ENCODE data around the gene NTM.

NTM gene

GRCh38 chr11:131724436-131724975 is 354.1 kb downstream of the NTM start:
- H3K36me3 ChIP-seq (ENCODE audit: insufficient read depth, low read length) = no peaks in the 10 kb centered on the region
- H3K27me3 ChIP-seq (ENCODE audit: control insufficient read depth in 1 of 2, insufficient read depth in 2 of 2, low read length in 2 of 2) = no peaks in the 10 kb centered on the region
- H3K4me1 ChIP-seq (ENCODE audit: insufficient read depth, low read length) = no peaks in the 10 kb centered on the region
- H3K4me3 ChIP-seq (ENCODE audit: low read depth in 1 of 2, low read length in 2 of 2) = no peak overlapping the region
- H3K9me3 ChIP-seq (ENCODE audit: low read length) = no peaks in the 10 kb centered on the region
- no peak overlapping the region for H3K9ac ChIP-seq (ENCODE audit: low read length)
- H3K27ac ChIP-seq (ENCODE audit: low read depth, low read length) = no peak overlapping the region

GRCh38 chr11:131734871-131735270 is 364.5 kb downstream of the NTM start:
- Histone ChIP-seq H3K4me3 (ENCODE audit: low read depth in 1 of 2, low read length in 2 of 2) (no peak overlapping the region), H3K9me3 (ENCODE audit: low read length) (no peaks in the 10 kb centered on the region), H3K9ac (ENCODE audit: low read length) (no peak overlapping the region), H3K4me1 (ENCODE audit: insufficient read depth, low read length) (no peaks in the 10 kb centered on the region), H3K27ac (ENCODE audit: low read depth, low read length) (no peak overlapping the region), H3K36me3 (ENCODE audit: insufficient read depth, low read length) (no peaks in the 10 kb centered on the region), H3K27me3 (ENCODE audit: control insufficient read depth in 1 of 2, insufficient read depth in 2 of 2, low read length in 2 of 2) (no peaks in the 10 kb centered on the region)

GRCh38 chr11:131737357-131737756 is 366.9 kb downstream of the NTM start:
- H3K9me3 ChIP-seq (ENCODE audit: low read length) = no peaks in the 10 kb centered on the region
- no peak overlapping the region for H3K27ac ChIP-seq (ENCODE audit: low read depth, low read length)
- H3K36me3 ChIP-seq (ENCODE audit: insufficient read depth, low read length) = no peaks in the 10 kb centered on the region
- H3K4me1 ChIP-seq (ENCODE audit: insufficient read depth, low read length) = no peaks in the 10 kb centered on the region
- H3K4me3 ChIP-seq (ENCODE audit: low read depth in 1 of 2, low read length in 2 of 2) = no peak overlapping the region
- no peaks in the 10 kb centered on the region for H3K27me3 ChIP-seq (ENCODE audit: control insufficient read depth in 1 of 2, insufficient read depth in 2 of 2, low read length in 2 of 2)
- no peak overlapping the region for H3K9ac ChIP-seq (ENCODE audit: low read length)

- no peak overlapping the region for H3K4me3 ChIP-seq (ENCODE audit: low read depth in 1 of 2, low read length in 2 of 2)
- H3K27ac ChIP-seq (ENCODE audit: low read depth, low read length) = no peak overlapping the region
- no peaks in the 10 kb centered on the region for H3K27me3 ChIP-seq (ENCODE audit: control insufficient read depth in 1 of 2, insufficient read depth in 2 of 2, low read length in 2 of 2)
- H3K9ac ChIP-seq (ENCODE audit: low read length) = no peak overlapping the region
- H3K4me1 ChIP-seq (ENCODE audit: insufficient read depth, low read length) = no peaks in the 10 kb centered on the region
- H3K36me3 ChIP-seq (ENCODE audit: insufficient read depth, low read length) = no peaks in the 10 kb centered on the region
- no peaks in the 10 kb centered on the region for H3K9me3 ChIP-seq (ENCODE audit: low read length)
Measured at GRCh38 chr11:131739243-131739882, 368.9 kb downstream of the NTM start.

GRCh38 chr11:131744847-131745246 is 374.4 kb downstream of the NTM start:
- H3K27ac ChIP-seq (ENCODE audit: low read depth, low read length) = no peak overlapping the region

GRCh38 chr11:131745405-131745804 is 375.0 kb downstream of the NTM start:
- no peak overlapping the region for H3K4me3 ChIP-seq (ENCODE audit: low read depth in 1 of 2, low read length in 2 of 2)
- H3K4me1 ChIP-seq (ENCODE audit: insufficient read depth, low read length) = no peaks in the 10 kb centered on the region
- no peak overlapping the region for H3K27ac ChIP-seq (ENCODE audit: low read depth, low read length)
- no peaks in the 10 kb centered on the region for H3K9me3 ChIP-seq (ENCODE audit: low read length)
- H3K36me3 ChIP-seq (ENCODE audit: insufficient read depth, low read length) = no peaks in the 10 kb centered on the region
- H3K9ac ChIP-seq (ENCODE audit: low read length) = no peak overlapping the region
- no peaks in the 10 kb centered on the region for H3K27me3 ChIP-seq (ENCODE audit: control insufficient read depth in 1 of 2, insufficient read depth in 2 of 2, low read length in 2 of 2)

More at GRCh38 chr11:131744847-131745246, 374.4 kb downstream of the NTM start:
- Histone ChIP-seq H3K36me3 (ENCODE audit: insufficient read depth, low read length) (no peaks in the 10 kb centered on the region), H3K4me1 (ENCODE audit: insufficient read depth, low read length) (no peaks in the 10 kb centered on the region), H3K4me3 (ENCODE audit: low read depth in 1 of 2, low read length in 2 of 2) (no peak overlapping the region), H3K27me3 (ENCODE audit: control insufficient read depth in 1 of 2, insufficient read depth in 2 of 2, low read length in 2 of 2) (no peaks in the 10 kb centered on the region), H3K9me3 (ENCODE audit: low read length) (no peaks in the 10 kb centered on the region), H3K9ac (ENCODE audit: low read length) (no peak overlapping the region)

GRCh38 chr11:131746201-131746600 is 375.8 kb downstream of the NTM start:
- no peaks in the 10 kb centered on the region for H3K27me3 ChIP-seq (ENCODE audit: control insufficient read depth in 1 of 2, insufficient read depth in 2 of 2, low read length in 2 of 2)
- H3K4me1 ChIP-seq (ENCODE audit: insufficient read depth, low read length) = no peaks in the 10 kb centered on the region
- no peak overlapping the region for H3K9ac ChIP-seq (ENCODE audit: low read length)
- H3K4me3 ChIP-seq (ENCODE audit: low read depth in 1 of 2, low read length in 2 of 2) = no peak overlapping the region
- no peaks in the 10 kb centered on the region for H3K36me3 ChIP-seq (ENCODE audit: insufficient read depth, low read length)
- H3K27ac ChIP-seq (ENCODE audit: low read depth, low read length) = no peak overlapping the region
- H3K9me3 ChIP-seq (ENCODE audit: low read length) = no peaks in the 10 kb centered on the region

GRCh38 chr11:131748151-131749050 is 378.0 kb downstream of the NTM start:
- Histone ChIP-seq H3K27ac (ENCODE audit: low read depth, low read length) (no peak overlapping the region), H3K36me3 (ENCODE audit: insufficient read depth, low read length) (no peaks in the 10 kb centered on the region), H3K4me1 (ENCODE audit: insufficient read depth, low read length) (no peaks in the 10 kb centered on the region), H3K9me3 (ENCODE audit: low read length) (no peaks in the 10 kb centered on the region), H3K4me3 (ENCODE audit: low read depth in 1 of 2, low read length in 2 of 2) (no peak overlapping the region), H3K27me3 (ENCODE audit: control insufficient read depth in 1 of 2, insufficient read depth in 2 of 2, low read length in 2 of 2) (no peaks in the 10 kb centered on the region), H3K9ac (ENCODE audit: low read length) (no peak overlapping the region)

- no peaks in the 10 kb centered on the region for H3K4me1 ChIP-seq (ENCODE audit: insufficient read depth, low read length)
- no peaks in the 10 kb centered on the region for H3K9me3 ChIP-seq (ENCODE audit: low read length)
- H3K36me3 ChIP-seq (ENCODE audit: insufficient read depth, low read length) = no peaks in the 10 kb centered on the region
- H3K4me3 ChIP-seq (ENCODE audit: low read depth in 1 of 2, low read length in 2 of 2) = no peak overlapping the region
- H3K27ac ChIP-seq (ENCODE audit: low read depth, low read length) = no peak overlapping the region
- H3K27me3 ChIP-seq (ENCODE audit: control insufficient read depth in 1 of 2, insufficient read depth in 2 of 2, low read length in 2 of 2) = no peaks in the 10 kb centered on the region
- H3K9ac ChIP-seq (ENCODE audit: low read length) = no peak overlapping the region
Measured at GRCh38 chr11:131749101-131749500, 378.7 kb downstream of the NTM start.

GRCh38 chr11:131750152-131750551 is 379.7 kb downstream of the NTM start:
- Histone ChIP-seq H3K27ac (ENCODE audit: low read depth, low read length) (no peak overlapping the region), H3K4me3 (ENCODE audit: low read depth in 1 of 2, low read length in 2 of 2) (no peak overlapping the region), H3K27me3 (ENCODE audit: control insufficient read depth in 1 of 2, insufficient read depth in 2 of 2, low read length in 2 of 2) (no peaks in the 10 kb centered on the region)

GRCh38 chr11:131750692-131751091 is 380.3 kb downstream of the NTM start:
- H3K4me3 ChIP-seq (ENCODE audit: low read depth in 1 of 2, low read length in 2 of 2) = no peak overlapping the region
- no peak overlapping the region for H3K9ac ChIP-seq (ENCODE audit: low read length)
- no peaks in the 10 kb centered on the region for H3K4me1 ChIP-seq (ENCODE audit: insufficient read depth, low read length)
- no peak overlapping the region for H3K27ac ChIP-seq (ENCODE audit: low read depth, low read length)
- H3K36me3 ChIP-seq (ENCODE audit: insufficient read depth, low read length) = no peaks in the 10 kb centered on the region
- H3K27me3 ChIP-seq (ENCODE audit: control insufficient read depth in 1 of 2, insufficient read depth in 2 of 2, low read length in 2 of 2) = no peaks in the 10 kb centered on the region
- H3K9me3 ChIP-seq (ENCODE audit: low read length) = no peaks in the 10 kb centered on the region

More at GRCh38 chr11:131750152-131750551, 379.7 kb downstream of the NTM start:
- no peaks in the 10 kb centered on the region for H3K4me1 ChIP-seq (ENCODE audit: insufficient read depth, low read length)
- no peaks in the 10 kb centered on the region for H3K36me3 ChIP-seq (ENCODE audit: insufficient read depth, low read length)
- no peak overlapping the region for H3K9ac ChIP-seq (ENCODE audit: low read length)
- no peaks in the 10 kb centered on the region for H3K9me3 ChIP-seq (ENCODE audit: low read length)
